K562 (cell line): ENCODE measurements around the gene GNAT2.

Experiments used
- CTCF ChIP-seq, 3 experiments: IDR thresholded peaks in 2 of 3; conservative IDR thresholded peaks in 1 of 3; 2 replicates each; pipeline ENCODE4 v1.5.1; 2011 to 2012; ENCODE audit warnings: low read length in 3 of 3, mild to moderate bottlenecking in 3 of 3, control low read depth in 2 of 3, improper control_type of control experiment in 1 of 3, inconsistent platforms in 1 of 3, low read depth in 1 of 3, mixed read lengths in 1 of 3, moderate library complexity in 1 of 3; ENCODE audit not compliant: insufficient read depth in 2 of 3
- FOXK2 ChIP-seq, 2 experiments: fragments of 450-650 bp; IDR thresholded peaks in 1 of 2; conservative IDR thresholded peaks in 1 of 2; 2 replicates each; pipeline ENCODE4 v1.6.1; 2016; ENCODE audit warnings: low read depth in 2 of 2, mild to moderate bottlenecking in 1 of 2
- JUN ChIP-seq, 2 experiments: sonication (generic) in 1 of 2; formaldehyde crosslinking in 1 of 2; IDR thresholded peaks; 2 replicates each; pipeline versions ENCODE4 v1.6.1 to v1.8.0; 2012 to 2022; ENCODE audit warnings: borderline replicate concordance in 2 of 2, mild to moderate bottlenecking in 2 of 2, improper control_type of control experiment in 1 of 2, low read depth in 1 of 2, low read length in 1 of 2, missing genetic modification reagents in 1 of 2
- NBN ChIP-seq: fragments of 450-650 bp; IDR thresholded peaks from 2 replicates; pipeline ENCODE4 v1.6.1; 2016; ENCODE audit warnings: low read depth, mild to moderate bottlenecking
- POLR2AphosphoS5 ChIP-seq: IDR thresholded peaks from 2 replicates; pipeline ENCODE4 v1.6.1; 2011; ENCODE audit warnings: mild to moderate bottlenecking, low read depth, low read length, moderate library complexity; ENCODE audit not compliant: control insufficient read depth, insufficient read depth
- POLR3G ChIP-seq: IDR thresholded peaks from 2 replicates; pipeline ENCODE4 v1.6.1; 2011; ENCODE audit not compliant: insufficient read length, insufficient replicate concordance; ENCODE audit errors: extremely low read depth
- REST ChIP-seq, 2 experiments: fragments of 450-650 bp; formaldehyde crosslinking in 1 of 2; IDR thresholded peaks; 2 replicates each; pipeline versions ENCODE4 v1.4.0 to v1.6.1; 2014 to 2020; ENCODE audit warnings: mild to moderate bottlenecking in 2 of 2, borderline replicate concordance in 1 of 2, low read depth in 1 of 2
- RFX1 ChIP-seq: fragments of 450-650 bp; IDR thresholded peaks from 2 replicates; pipeline ENCODE4 v1.6.1; 2016; ENCODE audit warnings: mild to moderate bottlenecking, moderate library complexity
- SMARCB1 ChIP-seq: IDR thresholded peaks from 2 replicates; pipeline ENCODE4 v1.6.1; 2011; ENCODE audit warnings: improper control_type of control experiment, low read depth; ENCODE audit not compliant: insufficient read length
- SMARCC2 ChIP-seq: fragments of 450-650 bp; IDR thresholded peaks from 2 replicates; pipeline ENCODE4 v1.6.1; 2017; ENCODE audit warnings: antibody characterized with exemption, moderate library complexity, mild to moderate bottlenecking, low read depth
- TRIM28 ChIP-seq: fragments of 450-650 bp; IDR thresholded peaks from 2 replicates; pipeline ENCODE4 v1.6.1; 2017
- YY1 ChIP-seq, 3 experiments: IDR thresholded peaks; 2 replicates each; pipeline ENCODE4 v1.6.1; 2011; ENCODE audit warnings: low read length in 2 of 3, mild to moderate bottlenecking in 2 of 3, moderate library complexity in 2 of 3, borderline replicate concordance in 1 of 3, control low read depth in 1 of 3, low read depth in 1 of 3; ENCODE audit not compliant: insufficient read depth in 3 of 3, insufficient replicate concordance in 2 of 3, control insufficient read depth in 1 of 3, insufficient read length in 1 of 3; ENCODE audit errors: extremely low read depth in 1 of 3
- ZKSCAN1 ChIP-seq: fragments of 150-350 bp; IDR thresholded peaks from 2 replicates; pipeline ENCODE4 v1.6.1; 2016; ENCODE audit warnings: low read depth, low read length
- TF ChIP-seq, protein P1 (sequence below): sonication (generic); formaldehyde crosslinking; IDR thresholded peaks from 2 replicates; pipeline ENCODE4 v1.5.0; 2020; ENCODE audit warnings: missing genetic modification reagents

- TF ChIP-seq CTCF (IDR thresholded peaks at IDR 0.05 in 2 of 3, conservative IDR thresholded peaks at IDR 0.05 in 1 of 3; ENCODE audit: insufficient read depth in 2 of 3, low read depth in 1 of 3, low read length in 3 of 3), result peak; percentile 91 to 99 (median 92)
- TF ChIP-seq POLR3G, result no peak
- TF ChIP-seq FOXK2 (conservative IDR thresholded peaks at IDR 0.05 in 1 of 2, IDR thresholded peaks at IDR 0.05 in 1 of 2; ENCODE audit: low read depth in 2 of 2), result no peak
- TF ChIP-seq REST (IDR thresholded peaks at IDR 0.05; ENCODE audit: borderline replicate concordance), result peak; percentile 70
- 0 out of 2 replicates have a peak, but pooled peaks have one; percentile 61 for TF ChIP-seq REST (CRISPR knock-in tag; IDR thresholded peaks at IDR 0.05; ENCODE audit: low read depth)
- TF ChIP-seq JUN (IDR thresholded peaks at IDR 0.05; ENCODE audit: borderline replicate concordance, low read depth, low read length), result no peak
- no peak for TF ChIP-seq JUN (CRISPR knock-in tag; IDR thresholded peaks at IDR 0.05; ENCODE audit: borderline replicate concordance)
- TF ChIP-seq, protein P1, sequence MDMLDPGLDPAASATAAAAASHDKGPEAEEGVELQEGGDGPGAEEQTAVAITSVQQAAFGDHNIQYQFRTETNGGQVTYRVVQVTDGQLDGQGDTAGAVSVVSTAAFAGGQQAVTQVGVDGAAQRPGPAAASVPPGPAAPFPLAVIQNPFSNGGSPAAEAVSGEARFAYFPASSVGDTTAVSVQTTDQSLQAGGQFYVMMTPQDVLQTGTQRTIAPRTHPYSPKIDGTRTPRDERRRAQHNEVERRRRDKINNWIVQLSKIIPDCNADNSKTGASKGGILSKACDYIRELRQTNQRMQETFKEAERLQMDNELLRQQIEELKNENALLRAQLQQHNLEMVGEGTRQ (CRISPR knock-in tag), result no peak
- no peak for TF ChIP-seq POLR2AphosphoS5
- TF ChIP-seq YY1 (IDR thresholded peaks at IDR 0.05; ENCODE audit: borderline replicate concordance in 1 of 3, control insufficient read depth in 1 of 3, extremely low read depth in 1 of 3, insufficient read depth in 3 of 3, insufficient read length in 1 of 3, insufficient replicate concordance in 2 of 3, low read depth in 1 of 3, low read length in 2 of 3), result peak in 1 of 3 experiments; percentile 46
- no peak for TF ChIP-seq ZKSCAN1
- no peak for TF ChIP-seq RFX1
- TF ChIP-seq SMARCB1, result no peak
- no peak; the same call in 1 of the 2 replicates for TF ChIP-seq NBN
- TF ChIP-seq TRIM28, result no peak
- no peak for TF ChIP-seq SMARCC2
These were observed 21.0 kb upstream of the GNAT2 start for GRCh38 chr1:109640285-109640865.
